ENCODE data around the gene NEURL2.
"Not testable (repeated sequence)": the region's sequence is repeated elsewhere in the genome, so short reads cannot be mapped to it uniquely, and the experiment has no call there.

Gene NEURL2

DNA sequence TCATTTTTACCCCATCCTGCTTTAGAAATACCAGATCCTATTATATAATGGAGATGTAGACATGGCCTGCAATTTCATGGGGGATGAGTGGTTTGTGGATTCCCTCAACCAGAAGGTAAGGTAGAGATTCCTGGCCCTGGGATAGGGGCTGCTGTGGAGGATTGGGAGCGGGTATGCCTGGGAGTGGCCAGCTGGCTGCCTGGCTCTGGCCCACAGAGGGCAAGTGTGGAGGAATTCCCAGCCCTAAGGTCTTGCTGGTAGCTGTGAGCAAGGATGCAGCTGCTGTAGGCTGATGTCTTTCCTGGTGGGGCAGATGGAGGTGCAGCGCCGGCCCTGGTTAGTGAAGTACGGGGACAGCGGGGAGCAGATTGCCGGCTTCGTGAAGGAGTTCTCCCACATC is 6.7 kb upstream of the NEURL2 start:
- DNase-seq: no peak

GRCh38 chr20:45897289-45897688 is 6.3 kb upstream of the NEURL2 start:
- no peak for DNase-seq

DNA sequence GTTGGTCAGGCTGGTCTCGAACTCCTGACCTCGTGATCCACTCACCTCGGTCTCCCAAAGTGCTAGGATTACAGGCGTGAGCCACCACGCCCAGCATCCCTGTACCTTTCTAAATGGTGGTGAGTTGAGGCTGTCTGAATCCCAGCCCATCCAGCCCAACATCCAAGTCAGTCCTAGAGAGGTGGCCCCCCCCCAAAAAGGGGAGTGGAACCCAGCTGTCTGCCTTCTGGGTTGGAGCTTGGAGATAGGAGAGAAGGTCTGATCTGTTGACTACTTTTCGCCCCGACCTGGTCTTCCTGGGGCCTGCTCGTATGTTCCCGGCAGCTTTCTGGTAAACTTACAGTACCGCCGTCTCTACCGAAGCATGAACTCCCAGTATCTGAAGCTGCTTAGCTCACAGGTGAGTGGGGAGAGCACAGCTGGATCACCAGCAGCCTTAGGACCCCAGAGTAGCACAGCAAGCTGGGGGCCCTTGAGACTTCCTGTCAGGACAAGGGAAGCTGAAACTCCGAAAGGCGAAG is 5.7 kb upstream of the NEURL2 start:
- no peak for DNase-seq

DNA sequence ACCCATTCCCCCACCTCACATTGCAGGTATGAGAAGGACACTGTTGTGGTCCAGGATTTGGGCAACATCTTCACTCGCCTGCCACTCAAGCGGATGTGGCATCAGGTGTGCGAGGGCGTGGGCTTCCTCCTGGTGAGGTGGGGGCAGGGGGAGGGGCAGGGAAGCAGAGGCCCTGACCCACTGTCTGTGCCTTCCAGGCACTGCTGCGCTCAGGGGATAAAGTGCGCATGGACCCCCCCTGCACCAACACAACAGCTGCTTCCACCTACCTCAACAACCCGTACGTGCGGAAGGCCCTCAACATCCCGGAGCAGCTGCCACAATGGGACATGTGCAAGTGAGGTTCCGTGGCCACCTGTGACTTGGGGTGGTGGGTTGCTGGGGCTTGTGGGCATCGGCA is 3.8 kb upstream of the NEURL2 start:
- DNase-seq: no peak

- no peak for DNase-seq
Observed at GRCh38 chr20:45893831-45894230, 2.8 kb upstream of the NEURL2 start.

- no peak for DNase-seq
Observed at GRCh38 chr20:45892828-45893500, 2.0 kb upstream of the NEURL2 start.

DNA sequence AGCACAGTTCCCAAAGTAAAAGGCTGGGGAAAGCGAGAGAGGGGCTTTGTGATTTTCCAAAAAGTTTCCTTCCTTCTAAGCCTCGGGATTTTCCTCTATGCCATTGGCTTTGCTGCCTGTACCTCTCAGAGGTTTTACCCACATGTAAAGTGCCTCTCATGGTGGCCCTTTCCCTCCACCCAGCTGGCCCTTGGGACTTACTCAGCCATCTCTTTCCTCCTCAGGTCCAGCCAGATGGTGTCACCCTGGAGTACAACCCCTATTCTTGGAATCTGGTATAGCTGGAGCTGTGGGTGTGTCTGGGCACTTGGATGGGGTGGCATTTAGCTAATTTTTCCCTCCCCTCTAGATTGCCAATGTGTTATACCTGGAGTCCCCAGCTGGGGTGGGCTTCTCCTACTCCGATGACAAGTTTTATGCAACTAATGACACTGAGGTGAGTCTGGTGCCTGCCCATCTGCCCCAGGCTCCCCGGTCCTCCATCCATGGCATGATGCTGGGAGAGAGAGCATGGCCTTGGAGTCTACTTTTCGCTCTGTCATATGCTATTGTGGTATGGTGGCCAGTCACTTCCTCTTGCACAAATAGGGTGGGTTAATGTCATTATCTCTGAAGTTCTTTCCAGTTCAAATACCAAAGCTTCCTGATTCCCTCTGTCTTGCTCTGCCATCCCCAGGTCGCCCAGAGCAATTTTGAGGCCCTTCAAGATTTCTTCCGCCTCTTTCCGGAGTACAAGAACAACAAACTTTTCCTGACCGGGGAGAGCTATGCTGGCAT is 1.2 kb upstream of the NEURL2 start:
- peak in 1 of 2 experiments; percentile 9 for DNase-seq

- peak; percentile 43 to 44 for DNase-seq
Observed at GRCh38 chr20:45890077-45890984, 677 bp downstream of the NEURL2 start.

GRCh38 chr20:45888681-45889080 is 2.3 kb downstream of the NEURL2 start:
- DNase-seq: no peak

DNA sequence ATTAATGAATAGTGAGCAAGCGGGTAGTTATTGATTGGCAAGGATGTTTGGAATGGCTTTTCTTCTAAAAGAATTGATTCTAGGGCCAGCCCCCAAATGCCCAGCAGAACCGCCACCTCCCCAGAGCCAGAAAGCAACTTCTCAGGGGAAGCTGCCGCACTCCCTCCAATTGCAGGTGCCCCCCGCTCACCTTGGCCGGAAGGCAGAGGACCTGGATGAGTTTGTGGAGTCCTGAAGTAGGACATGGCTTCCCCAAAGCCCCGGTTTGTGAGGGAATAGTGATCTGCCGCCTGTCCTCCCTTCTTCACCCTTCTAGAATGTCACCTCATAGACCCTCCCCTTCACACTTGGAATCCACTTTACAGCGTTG is 3.7 kb downstream of the NEURL2 start, which contains the start of gene SPATA25:
TSS of gene SPATA25 (minus strand) at position 277 of the 370 bp plus-strand sequence. CDS start at position 245, 32 bp downstream.
- DNase-seq: no peak

DNA sequence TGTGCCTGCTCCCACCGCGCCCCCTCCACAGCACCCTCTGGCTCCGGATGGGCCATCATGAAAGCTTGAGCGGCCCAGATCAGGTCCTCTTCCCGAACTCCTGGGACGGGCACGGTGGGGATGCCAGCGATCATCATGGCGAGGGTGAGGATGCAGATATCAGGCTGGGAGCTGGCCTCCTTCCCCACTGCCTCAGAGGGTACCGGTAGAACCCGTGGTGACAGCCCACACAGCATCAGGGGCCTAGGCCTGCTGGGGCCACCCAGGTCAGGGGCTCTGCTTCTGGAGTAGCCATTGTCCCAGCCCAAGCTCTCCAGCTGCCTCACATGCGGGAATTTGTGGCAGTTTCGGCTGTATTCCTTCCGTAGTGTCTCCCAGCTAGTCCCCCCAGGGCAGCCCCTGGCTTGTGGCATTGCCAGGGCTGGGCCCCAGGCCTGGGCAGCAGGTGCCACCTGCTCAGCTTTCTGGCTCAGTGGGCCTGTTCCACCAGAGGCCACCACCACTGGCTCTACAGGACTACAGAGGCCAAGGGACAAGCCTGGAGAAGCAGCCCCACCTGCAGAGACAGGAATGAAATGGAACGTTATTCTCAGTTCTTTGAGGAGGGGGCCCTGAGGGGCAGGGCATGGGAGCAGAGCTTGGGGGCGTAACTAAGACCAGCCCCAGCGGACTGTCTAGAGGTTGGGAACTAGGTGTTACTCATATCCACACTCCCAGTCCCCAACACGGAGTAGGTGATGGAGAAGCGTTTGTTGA is 4.2 kb downstream of the NEURL2 start:
- DNase-seq: no peak

DNA sequence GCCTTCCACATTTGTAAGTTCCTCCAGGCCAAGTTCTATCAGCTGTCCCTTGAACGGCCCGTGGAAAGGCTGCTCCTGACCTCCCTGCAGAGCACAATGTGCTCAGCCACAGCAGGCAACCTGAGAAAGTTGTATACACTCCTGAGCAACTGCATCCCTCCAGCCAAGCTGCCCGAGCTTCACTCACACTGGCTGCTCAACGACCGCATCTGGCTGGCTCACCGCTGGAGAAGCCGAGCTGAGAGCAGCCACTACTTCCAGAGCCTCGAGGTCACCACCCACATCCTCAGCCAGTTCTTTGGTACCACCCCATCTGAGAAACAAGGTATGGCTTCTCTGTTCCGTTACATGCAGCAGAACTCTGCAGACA is 7.9 kb downstream of the NEURL2 start:
- DNase-seq: no peak

DNA sequence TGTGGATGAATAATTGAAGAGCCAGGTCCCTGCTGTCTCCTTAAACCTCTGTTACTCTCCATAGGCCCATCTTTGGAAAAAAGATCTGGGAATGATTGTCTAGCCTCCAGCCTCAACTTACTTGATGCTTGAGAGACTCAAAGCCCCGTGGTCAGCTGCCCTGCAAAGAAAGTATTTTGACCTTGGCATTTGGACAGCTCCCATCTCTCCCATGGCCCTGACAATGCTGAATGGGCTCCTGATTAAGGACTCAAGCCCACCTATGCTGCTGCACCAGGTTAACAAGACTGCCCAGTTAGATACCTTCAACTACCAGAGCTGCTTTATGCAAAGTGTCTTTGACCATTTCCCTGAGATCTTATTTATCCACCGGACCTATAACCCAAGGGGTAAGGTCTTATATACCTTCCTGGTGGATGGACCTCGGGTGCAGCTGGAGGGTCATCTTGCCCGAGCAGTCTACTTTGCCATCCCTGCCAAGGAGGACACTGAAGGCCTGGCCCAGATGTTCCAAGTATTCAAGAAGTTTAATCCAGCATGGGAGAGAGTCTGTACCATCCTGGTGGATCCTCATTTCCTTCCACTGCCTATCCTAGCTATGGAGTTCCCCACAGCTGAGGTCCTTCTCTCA is 8.4 kb downstream of the NEURL2 start:
- no peak for DNase-seq

DNA sequence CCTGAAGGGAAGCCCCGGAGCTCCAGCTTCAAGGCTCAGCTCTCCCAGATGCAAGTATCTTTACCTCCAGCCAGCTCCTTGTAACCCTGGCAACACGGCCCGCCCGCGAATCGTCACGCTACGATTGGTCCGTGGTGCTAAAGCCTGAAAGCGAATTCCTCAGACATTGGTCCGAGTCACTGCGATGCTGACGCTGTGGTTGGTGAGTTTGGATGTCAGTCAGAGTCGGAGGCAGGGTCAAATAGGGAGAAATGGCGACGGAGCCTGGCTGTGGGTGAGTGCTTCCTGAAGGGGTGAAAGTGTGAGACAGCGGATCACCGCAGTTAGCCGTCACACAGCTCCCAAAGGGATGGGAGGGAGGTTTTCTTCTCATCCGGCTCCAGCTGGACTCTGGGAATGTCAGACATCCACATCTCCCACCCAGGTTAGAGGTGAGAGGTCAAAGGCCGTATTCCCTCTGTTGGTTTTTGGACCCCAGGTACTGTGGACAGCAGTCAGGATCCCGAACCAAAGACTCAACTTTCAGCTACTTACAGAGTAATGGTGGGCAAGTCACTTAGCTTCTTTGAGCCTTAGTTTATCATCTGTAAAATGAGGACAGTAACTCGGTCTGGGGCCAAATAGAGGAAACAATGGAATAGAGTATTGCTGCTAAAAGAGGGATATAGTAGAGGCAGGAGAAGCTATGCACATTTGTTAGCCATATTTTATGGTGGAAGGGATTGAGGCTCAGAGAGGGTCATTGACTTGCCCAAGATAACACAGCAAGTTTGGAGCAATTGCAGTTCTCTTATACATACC is 9.8 kb downstream of the NEURL2 start, which contains the start of gene ZSWIM1:
TSS of gene ZSWIM1 (plus strand) at position 240 of the 801 bp plus-strand sequence. CDS start 1,366 bp downstream, outside the sequence.
- DNase-seq: peak; percentile 97 to 98

DNA sequence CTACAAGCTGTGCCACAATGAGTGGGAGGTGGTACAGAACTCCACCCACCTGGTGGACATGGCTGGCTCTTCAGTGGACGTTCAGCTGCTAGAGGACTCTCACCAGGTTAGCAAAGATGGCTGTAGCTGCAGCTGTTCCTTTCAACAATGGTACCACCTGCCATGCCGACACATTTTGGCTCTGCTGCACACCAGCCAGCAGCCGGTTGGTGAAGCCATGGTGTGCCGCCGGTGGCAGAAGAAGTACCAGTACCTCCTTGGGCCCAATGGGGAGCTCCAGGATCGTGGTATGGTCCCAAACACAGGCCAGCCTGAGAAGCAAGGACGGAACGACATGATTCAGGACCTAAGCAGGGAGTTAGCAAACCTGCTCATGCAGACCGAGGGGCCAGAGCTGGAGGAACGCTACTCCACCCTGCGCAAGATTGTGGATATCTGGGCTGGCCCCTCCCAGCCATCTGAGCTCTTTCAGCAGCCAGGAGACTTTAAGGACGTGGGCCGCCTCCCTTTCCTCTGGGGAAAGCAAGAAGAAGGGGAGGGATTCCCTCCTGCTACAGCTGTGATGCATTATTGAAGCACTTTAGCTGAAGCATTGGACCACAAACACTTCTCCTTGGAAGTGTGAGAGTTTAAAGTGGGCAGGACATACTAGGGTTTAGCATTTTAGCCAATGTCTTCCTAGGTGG is 12.8 kb downstream of the NEURL2 start:
- DNase-seq: no peak

GRCh38 chr20:45874576-45874975 is 16.4 kb downstream of the NEURL2 start:
- DNase-seq: no peak

DNA sequence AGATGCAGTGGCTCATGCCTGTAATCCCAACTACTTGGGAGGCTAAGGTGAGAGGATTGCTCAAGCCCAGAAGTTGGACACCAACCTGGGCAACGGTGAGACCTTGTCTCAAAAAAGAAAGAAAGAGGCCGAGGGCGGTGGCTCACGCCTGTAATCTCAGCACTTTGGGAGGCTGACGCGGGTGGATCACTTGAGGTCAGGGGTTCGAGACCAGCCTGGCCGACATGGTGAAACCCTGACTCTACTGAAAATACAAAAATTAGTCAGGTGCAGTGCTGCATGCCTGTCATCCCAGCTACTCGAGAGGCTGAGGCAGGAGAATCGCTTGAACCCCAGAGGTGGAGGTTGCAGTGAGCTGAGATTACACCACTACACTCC is 16.9 kb downstream of the NEURL2 start:
- DNase-seq: not testable (repeated sequence)

DNA sequence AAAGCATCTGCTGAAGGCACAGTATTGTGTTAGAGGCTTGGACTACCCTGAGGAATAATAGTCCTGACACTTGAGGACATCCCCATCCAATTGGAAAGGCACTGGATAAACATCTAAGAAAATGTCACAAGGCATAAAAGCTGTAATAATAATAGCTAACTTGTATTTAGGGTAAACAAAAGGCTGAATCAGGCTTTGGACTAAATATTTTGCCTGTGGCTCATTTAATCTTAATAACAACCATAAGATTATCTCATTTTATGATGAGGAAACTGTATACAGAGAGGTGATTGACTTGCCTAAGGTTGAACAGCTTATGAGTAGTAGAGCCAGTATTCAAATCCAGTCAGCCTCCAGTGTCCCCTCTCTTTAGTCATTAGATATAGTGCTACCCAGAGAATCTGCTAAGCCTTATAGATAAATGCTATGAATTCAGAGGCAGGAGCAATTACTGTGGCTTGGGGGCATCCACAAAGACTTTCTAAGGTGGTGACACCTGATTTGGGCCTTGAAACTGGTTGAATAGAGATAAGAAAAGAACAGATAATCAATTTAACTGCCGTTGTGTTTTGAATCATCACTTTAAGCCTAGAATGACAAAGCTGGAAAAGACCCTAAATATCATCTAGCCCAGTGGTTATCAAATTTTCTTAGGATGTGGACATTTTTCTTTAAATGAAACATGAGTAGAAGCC is 17.5 kb downstream of the NEURL2 start:
- no peak for DNase-seq

- no peak for DNase-seq
Observed at GRCh38 chr20:45872626-45873025, 18.4 kb downstream of the NEURL2 start.

GRCh38 chr20:45867819-45868176 is 23.2 kb downstream of the NEURL2 start:
- DNase-seq: no peak

All from Kasumi-1 (cell line).